ENCODE measurements around the gene ZNF544.
"Not testable (repeated sequence)": the region's sequence is repeated elsewhere in the genome, so short reads cannot be mapped to it uniquely, and the experiment has no call there.

Gene ZNF544

GRCh38 chr19:58258259-58258658, 29.5 kb downstream of the ZNF544 start:
- not testable (repeated sequence) for DNase-seq

- DNase-seq, result no peak
Observed at GRCh38 chr19:58261600-58261967, 32.9 kb downstream of the ZNF544 start.

- DNase-seq, result no peak
Observed at GRCh38 chr19:58261968-58262921, 33.5 kb downstream of the ZNF544 start.

- no peak for DNase-seq
Observed at GRCh38 chr19:58262922-58263296, 34.2 kb downstream of the ZNF544 start.

- no peak for DNase-seq
Observed at GRCh38 chr19:58265100-58265499, 36.4 kb downstream of the ZNF544 start.

- DNase-seq, result no peak
Observed at GRCh38 chr19:58268344-58268743, 39.6 kb downstream of the ZNF544 start.

GRCh38 chr19:58274771-58275201, 46.1 kb downstream of the ZNF544 start:
- no peak for DNase-seq

- DNase-seq, result no peak
Observed at GRCh38 chr19:58275564-58275963, 46.9 kb downstream of the ZNF544 start.

- DNase-seq, result no peak
Observed at GRCh38 chr19:58277197-58277596, 48.5 kb downstream of the ZNF544 start.

- DNase-seq, result no peak
Observed at GRCh38 chr19:58277748-58278540, 49.2 kb downstream of the ZNF544 start.

- DNase-seq, result peak; percentile 98
Observed at GRCh38 chr19:58278541-58279041, 49.9 kb downstream of the ZNF544 start, which contains the start of gene ZNF8. Gene ZNF8, plus strand, starts transcription at chr19:58278955. Its CDS starts 127 bp downstream, at chr19:58279082.

GRCh38 chr19:58279042-58279924, 50.6 kb downstream of the ZNF544 start:
- peak; percentile 37 for DNase-seq

GRCh38 chr19:58279925-58280316, 51.2 kb downstream of the ZNF544 start:
- no peak for DNase-seq

GRCh38 chr19:58284199-58284598, 55.5 kb downstream of the ZNF544 start:
- DNase-seq, result no peak

GRCh38 chr19:58291943-58292342, 63.2 kb downstream of the ZNF544 start:
- no peak for DNase-seq

GRCh38 chr19:58294743-58295374, 66.1 kb downstream of the ZNF544 start:
- DNase-seq, result no peak

- DNase-seq, result no peak
Observed at GRCh38 chr19:58296104-58296503, 67.4 kb downstream of the ZNF544 start.

GRCh38 chr19:58300620-58301019, 71.9 kb downstream of the ZNF544 start:
- DNase-seq, result no peak

- DNase-seq, result no peak
Observed at GRCh38 chr19:58304255-58304654, 75.5 kb downstream of the ZNF544 start.

- no peak for DNase-seq
Observed at GRCh38 chr19:58304748-58305064, 76.0 kb downstream of the ZNF544 start.

- peak; percentile 96 for DNase-seq
Observed at GRCh38 chr19:58305065-58305931, 76.6 kb downstream of the ZNF544 start, which contains the start of gene ERVK3-1. Gene ERVK3-1, plus strand, starts transcription at chr19:58305377. Its CDS starts 6,792 bp downstream, at chr19:58312169.
